NCI-H2107 treated with DMSO at 0.1 percent for 48 hours (cell line): Measurements from ENCODE around the gene TMCO1.
"Not testable (repeated sequence)": the region's sequence is repeated elsewhere in the genome, so short reads cannot be mapped to it uniquely, and the experiment has no call there.

Experiments
- DNase-seq: peaks from one replicate; lab custom pipeline; 2025; ENCODE audit not compliant: unreplicated experiment; lab: John Stamatoyannopoulos, UW

Gene TMCO1

DNA sequence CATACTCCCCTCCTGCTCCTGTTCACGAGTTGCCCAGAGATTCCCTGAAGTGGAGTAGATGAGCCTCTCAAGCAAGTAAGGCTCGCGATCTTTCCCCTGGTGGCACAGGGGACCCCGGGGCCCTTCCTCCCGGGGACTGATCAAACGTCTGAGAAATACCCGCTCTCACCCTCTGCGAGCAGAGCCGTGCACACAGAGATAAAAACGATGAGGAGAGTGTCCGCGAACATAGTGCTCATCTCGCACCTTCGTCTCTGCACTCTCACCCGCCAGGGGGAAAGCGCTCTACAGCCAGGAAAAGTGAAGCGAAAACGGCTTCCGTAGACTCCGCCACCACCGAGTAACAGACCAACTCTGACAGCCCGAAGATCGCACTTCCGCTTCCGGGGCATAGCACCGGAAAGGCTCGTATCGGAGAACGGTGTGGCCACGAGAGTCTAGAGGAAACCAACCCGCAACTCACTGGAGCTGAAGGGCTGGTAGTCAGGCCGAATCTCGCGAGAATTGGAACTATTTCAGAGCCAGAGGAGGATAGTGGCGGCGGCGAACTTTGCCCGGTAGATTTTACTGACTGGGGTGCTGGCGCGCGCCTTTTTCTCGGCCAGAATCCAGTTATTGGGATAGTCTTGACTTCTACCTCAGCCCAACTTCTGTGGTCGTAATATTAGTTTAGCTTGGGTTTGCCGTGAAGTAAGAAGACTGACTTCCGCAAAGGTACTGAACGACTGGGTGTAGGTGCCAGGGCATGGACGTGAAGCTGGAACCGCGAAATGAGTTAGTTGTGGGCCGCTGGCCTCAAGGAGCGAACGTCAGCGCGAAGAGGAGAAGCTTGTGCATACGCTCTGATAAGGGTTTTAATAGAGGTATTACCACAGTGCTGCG lies at the start of gene TMCO1:
TMCO1 (minus strand) TSS at position 356 of the 882 bp plus-strand sequence; CDS start at position 239, 117 bp downstream.
- peak; percentile 99 for DNase-seq

GRCh38 chr1:165816826-165817497 lies 48.3 kb upstream of the TMCO1 start:
- no peak for DNase-seq

- no peak for DNase-seq
These were observed 47.5 kb upstream of the TMCO1 start for GRCh38 chr1:165816157-165816556.

GRCh38 chr1:165815725-165816124 lies 47.1 kb upstream of the TMCO1 start:
- DNase-seq: no peak

- DNase-seq: no peak
These were observed 38.9 kb upstream of the TMCO1 start for GRCh38 chr1:165807613-165808012.

- DNase-seq: not testable (repeated sequence)
These were observed 35.8 kb upstream of the TMCO1 start for GRCh38 chr1:165804513-165804912.

- DNase-seq: no peak
These were observed 30.7 kb upstream of the TMCO1 start for GRCh38 chr1:165799387-165799786.

DNA sequence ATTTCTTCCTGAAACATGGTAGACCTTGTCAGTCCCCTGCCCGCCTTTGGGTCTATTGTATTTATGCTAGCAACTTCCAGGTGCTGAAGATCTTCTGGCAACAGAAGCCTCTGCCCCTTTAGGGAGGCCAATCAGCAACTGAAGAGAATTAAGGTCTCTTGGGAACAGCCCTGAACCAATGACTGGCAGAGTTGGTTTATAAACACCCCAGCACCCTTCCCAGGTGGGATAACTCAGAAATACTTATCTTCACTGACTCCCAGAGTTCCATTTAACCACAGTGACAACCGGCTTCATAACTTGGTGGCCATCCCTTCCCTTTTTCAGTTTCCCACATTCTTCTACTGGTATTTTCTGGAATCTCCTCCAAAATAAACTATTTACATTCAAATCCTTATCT lies 27.2 kb upstream of the TMCO1 start:
- no peak for DNase-seq

GRCh38 chr1:165793951-165794350 lies 25.3 kb upstream of the TMCO1 start:
- DNase-seq: no peak

DNA sequence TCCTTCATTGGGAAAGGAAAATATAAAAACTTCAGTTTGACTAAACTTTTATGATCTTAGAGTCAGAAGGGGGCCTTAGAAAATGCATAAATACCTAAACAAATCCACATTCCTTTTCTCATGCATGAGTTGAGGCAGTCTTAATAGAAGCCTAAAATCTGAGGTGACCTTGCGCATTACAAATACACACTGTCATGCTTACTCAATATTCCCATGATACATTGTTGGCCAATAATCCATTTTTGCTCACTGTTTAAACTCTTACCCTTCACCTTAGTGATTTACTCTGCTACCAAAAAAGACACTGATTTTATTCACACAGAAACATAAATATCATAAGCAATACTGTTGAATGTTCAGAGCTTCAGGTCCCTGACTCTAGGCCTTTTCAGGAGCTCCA lies 19.1 kb upstream of the TMCO1 start:
- no peak for DNase-seq

DNA sequence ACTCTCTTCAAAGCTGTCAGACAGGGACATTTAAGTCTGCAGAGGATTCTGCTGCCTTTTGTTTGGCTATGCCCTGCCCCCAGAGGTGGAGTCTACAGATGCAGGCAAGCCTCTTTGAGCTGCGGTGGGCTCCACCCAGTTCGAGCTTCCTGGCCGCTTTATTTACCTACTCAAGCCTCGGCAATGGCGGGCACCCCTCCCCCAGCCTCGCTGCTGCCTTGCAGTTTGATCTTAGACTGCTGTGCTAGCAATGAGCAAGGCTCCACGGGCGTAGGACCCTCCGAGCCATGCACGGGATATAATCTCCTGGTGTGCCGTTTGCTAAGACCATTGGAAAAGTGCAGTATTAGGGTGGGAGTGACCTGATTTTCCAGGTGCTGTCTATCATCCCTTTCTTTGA lies 14.9 kb upstream of the TMCO1 start:
- DNase-seq: not testable (repeated sequence)

DNA sequence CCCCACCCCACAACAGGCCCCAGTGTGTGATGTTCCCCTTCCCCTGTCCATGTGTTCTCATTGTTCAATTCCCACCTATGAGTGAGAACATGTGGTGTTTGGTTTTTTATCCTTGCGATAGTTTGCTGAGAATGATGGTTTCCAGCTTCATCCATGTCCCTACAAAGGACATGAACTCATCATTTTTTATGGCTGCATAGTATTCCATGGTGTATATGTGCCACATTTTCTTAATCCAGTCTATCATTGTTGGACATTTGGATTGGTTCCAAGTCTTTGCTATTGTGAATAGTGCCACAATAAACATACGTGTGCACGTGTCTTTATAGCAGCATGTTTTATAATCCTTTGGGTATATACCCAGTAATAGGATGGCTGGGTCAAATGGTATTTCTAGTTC lies 9.5 kb upstream of the TMCO1 start:
- DNase-seq: not testable (repeated sequence)

DNA sequence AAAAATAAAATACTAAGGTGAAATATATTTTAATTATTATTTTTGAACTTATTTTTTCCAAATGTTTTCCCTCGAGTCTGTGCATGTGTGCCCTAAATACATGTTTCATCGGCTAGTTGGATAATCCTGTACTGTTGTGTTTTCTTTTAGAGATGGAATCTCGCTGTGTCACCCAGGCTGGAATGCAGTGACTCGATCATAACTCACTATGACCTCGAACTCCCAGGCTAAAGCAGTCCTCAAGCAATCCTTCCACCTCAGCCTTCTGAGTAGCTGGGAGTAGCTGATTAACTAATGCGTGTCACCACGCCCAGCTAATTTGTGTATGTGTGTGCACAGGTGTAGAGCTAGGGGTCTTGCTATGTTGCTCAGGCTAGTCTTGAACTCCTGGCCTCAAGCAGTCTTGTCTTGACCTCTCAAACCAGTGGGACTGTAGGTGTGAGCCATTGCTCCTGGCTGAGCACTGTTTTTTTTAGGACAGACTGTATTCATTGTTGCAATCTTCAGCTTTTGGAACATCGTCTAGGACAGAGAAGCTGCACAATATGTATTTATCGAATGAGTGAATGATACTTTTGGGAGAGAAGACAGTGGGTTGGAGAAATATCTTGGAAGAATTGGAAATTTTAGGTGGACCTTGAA lies 4.8 kb upstream of the TMCO1 start:
- no peak for DNase-seq

DNA sequence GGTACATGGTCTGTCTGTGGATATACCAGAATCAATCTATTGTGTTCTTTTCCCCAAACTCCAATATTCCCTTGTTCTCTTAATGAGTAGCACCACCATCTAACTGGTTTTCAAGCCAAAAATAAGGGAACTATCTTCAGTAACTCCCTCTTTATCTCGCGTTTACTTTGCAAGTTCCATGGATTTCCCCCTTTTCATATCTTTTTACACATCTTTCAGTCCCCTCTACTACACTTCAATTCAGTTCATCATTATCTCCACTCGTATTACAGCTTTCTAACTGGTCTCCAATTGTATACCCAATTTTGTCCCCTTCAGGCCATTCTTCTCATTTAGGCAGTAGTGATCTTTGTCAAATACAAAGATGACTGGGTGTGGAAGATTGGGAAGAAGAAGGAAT lies 4.1 kb upstream of the TMCO1 start:
- DNase-seq: no peak

DNA sequence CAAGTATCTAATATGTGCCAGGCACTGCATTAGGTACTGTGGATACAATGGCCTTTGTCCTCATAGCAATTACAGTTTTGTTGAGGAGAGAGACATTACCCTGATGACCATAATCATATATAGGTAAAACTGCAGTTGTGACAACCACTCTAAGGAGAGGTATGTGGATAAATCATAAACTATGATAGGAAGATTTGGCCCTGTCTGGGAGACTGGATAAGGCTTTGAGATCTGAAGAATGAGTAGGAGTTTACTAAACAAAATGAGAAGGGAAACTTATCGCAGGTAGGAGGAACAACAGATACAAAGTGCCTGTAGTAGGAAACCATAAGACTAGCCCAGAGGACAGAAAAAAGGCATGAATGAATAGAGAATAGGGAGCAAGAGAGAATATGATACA lies 4.4 kb downstream of the TMCO1 start:
- no peak for DNase-seq

DNA sequence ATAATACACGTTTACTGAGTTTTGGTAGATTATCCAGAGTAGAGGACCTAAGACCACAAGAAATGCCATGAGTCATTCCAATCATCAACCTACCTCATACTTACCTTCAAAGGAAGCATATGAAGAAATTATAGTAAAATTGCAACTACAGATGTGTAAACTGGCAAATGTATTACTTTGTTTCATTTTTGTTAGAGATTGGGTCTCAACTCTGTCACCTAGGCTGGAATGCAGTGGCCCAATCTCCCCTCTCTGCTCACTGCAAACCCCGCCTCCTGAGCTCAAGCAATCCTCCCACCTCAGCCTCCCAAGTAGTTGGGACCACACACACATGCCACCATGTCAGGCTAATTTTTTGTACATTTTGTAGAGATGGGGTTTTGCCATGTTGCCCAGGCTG lies 5.2 kb downstream of the TMCO1 start:
- DNase-seq: no peak

- DNase-seq: no peak
These were observed 5.9 kb downstream of the TMCO1 start for GRCh38 chr1:165762725-165763124.

DNA sequence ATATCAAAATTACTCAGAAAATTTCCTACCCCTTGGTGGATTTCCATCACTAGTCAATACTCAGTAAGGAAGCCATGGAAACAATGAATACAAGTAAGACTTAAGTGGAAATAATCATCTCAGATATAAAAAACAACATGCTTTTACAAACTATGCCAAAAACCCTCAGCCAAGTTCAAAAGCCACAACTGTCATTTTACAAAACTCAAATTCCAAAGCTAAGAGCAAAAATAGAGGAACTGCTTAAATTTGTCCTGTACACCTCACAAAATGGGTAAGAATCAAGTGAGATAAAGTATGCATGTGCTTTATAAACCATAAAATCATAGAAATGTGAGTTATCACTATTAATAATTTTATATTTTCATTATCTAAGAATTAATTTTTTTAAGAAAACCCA lies 9.6 kb downstream of the TMCO1 start:
- DNase-seq: no peak

DNA sequence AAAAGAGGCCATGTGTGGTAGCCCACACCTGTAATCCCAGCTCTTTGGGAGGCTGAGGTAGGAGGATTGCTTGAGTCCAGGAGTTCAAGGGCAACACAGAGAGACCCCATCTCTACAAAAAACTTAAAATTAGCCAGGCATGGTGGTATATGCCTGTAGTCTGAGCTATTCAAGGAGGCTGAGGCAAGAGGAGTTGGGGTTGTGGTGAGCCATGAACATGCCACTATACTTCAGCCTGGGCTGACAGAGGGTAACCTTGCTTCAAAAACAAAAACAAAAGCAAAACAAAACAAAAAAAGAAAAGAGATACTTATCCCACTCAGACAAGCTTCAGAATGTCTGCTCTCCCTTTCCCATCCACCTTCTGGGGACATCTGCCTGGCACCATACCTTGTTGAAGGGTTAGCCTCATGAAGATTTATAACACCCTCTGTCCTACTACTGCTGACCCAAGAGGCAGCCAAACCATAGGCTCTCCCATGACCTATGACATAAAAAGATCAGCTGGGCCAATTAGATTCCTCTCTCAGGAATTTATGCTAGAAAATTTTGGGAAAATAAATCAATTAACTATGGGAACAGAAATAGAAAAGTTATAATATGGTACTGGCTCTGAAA lies 13.2 kb downstream of the TMCO1 start:
- no peak for DNase-seq

GRCh38 chr1:165753934-165754333 lies 14.7 kb downstream of the TMCO1 start:
- no peak for DNase-seq

GRCh38 chr1:165748550-165748949 lies 20.1 kb downstream of the TMCO1 start:
- no peak for DNase-seq
